Right lobe of liver (tissue), 6 donors: ENCODE data around the gene KCNQ1. TPM values are rescaled to one million over a fixed set of nuclear protein-coding genes. Genes with fewer than 3 reads are reported as not detected.

Source experiments
- ATAC-seq, 4 donors: fragments of 200-7000 bp; cut with Tn5 transposase; one replicate each; pipeline ENCODE4 v1.9.1; 2020; ENCODE audit warnings: mild to moderate bottlenecking in 4 of 4, moderate library complexity in 4 of 4
- DNase-seq, 3 donors: peaks; one replicate each; pipeline ENCODE4 v3.0.0-alpha.2; 2020
- H3K27ac ChIP-seq, 3 donors: fragments of 200-600 bp; one replicate each; pipeline ENCODE4 v1.8.0; 2022
- H3K27me3 ChIP-seq, 2 donors: fragments of 200-600 bp; one replicate each; pipeline ENCODE4 v1.8.0; 2022
- H3K36me3 ChIP-seq, 4 donors: fragments of 200-600 bp; sonication (generic) in 1 of 4; one replicate each; pipeline versions ENCODE4 v1.5.1 to v1.8.0; 2017 to 2022; ENCODE audit warnings: control low read depth in 1 of 4
- H3K4me1 ChIP-seq, 4 donors: fragments of 200-600 bp; sonication (generic) in 1 of 4; one replicate each; pipeline versions ENCODE4 v1.5.1 to v1.8.0; 2017 to 2022; ENCODE audit warnings: control low read depth in 1 of 4
- H3K4me3 ChIP-seq, 3 donors: fragments of 200-600 bp; one replicate each; pipeline ENCODE4 v1.8.0; 2022
- H3K9me3 ChIP-seq, 4 donors: fragments of 200-600 bp; sonication (generic) in 1 of 4; one replicate each; pipeline versions ENCODE4 v1.5.1 to v1.8.0; 2017 to 2022; ENCODE audit warnings: control low read depth in 1 of 4
- CTCF ChIP-seq, 4 donors: fragments of 200-600 bp in 3 of 4; fragments of 450-650 bp in 1 of 4; IDR thresholded peaks; one replicate each; pipeline versions ENCODE4 v1.5.1 to v1.8.0; 2016 to 2022; ENCODE audit warnings: antibody characterized with exemption in 4 of 4, mild to moderate bottlenecking in 2 of 4
- POLR2A ChIP-seq: fragments of 450-650 bp; IDR thresholded peaks from one replicate; pipeline ENCODE4 v1.6.1; 2017; ENCODE audit warnings: antibody characterized with exemption, mild to moderate bottlenecking
- WGBS: methylation state at CpG from one replicate; pipeline ENCODE4 v1.1.6; 2018; ENCODE audit warnings: low coverage, low lambda C conversion rate; ENCODE audit not compliant: insufficient coverage; ENCODE audit errors: missing lambda C conversion rate; 5-methylcytosine and 5-hydroxymethylcytosine counted together
- intact Hi-C, 2 donors: fragments of 100-400 bp; cut with DNase I; formaldehyde crosslinking; loops; one replicate each; pipeline versions ENCODE4 v1.11.2 to v1.14.1; 2022
- total RNA-seq, 6 experiments: library from RNA; depleted of rRNA in 2 of 6; stranded (reverse); fragments of >200 nt in 2 of 6; fragmentation: NEBNext Ultra II Directional in 3 of 6; extraction: Animal tissue kit (Norgen Biotek cat#: 25700) in 3 of 6; gene quantifications; one replicate each; pipeline versions ENCODE4 v1.1.0 to v1.2.4, GENCODE V29; 2016 to 2023
- donor health status: DM: no; HTN: yes; CAD: no.
- donor health status: DM: no; HTN: no; CAD: no.
- donor health status: DM: no; HTN: no; CAD: no.
- donor health status: DM: no; HTN: yes; CAD: no.
- donor health status: DM: no; HTN: yes; CAD: no.

KCNQ1 gene
- total RNA-seq, 6 experiments from 2014 or later: 0.61 to 2.4 (median 1.8) TPM

GRCh38 chr11:2576549-2576948 lies 131.7 kb downstream of the KCNQ1 start:
- H3K27ac ChIP-seq: no peak overlapping the region
- intact Hi-C loops: no loop called here
- ATAC-seq (no peak), DNase-seq (peak; percentile 9 to 39 (median 31))
- TF ChIP-seq CTCF (IDR thresholded peaks at IDR 0.05) (no peak), POLR2A (no peak)
- H3K9me3 ChIP-seq: no peaks in the 10 kb centered on the region
- WGBS: 61% methylated on average over 3 of the region's 15 CpGs
- H3K36me3 ChIP-seq: no peaks in the 10 kb centered on the region
- no peaks in the 10 kb centered on the region for H3K27me3 ChIP-seq
- no peak overlapping the region for H3K4me3 ChIP-seq
- H3K4me1 ChIP-seq: no peaks in the 10 kb centered on the region

DNA sequence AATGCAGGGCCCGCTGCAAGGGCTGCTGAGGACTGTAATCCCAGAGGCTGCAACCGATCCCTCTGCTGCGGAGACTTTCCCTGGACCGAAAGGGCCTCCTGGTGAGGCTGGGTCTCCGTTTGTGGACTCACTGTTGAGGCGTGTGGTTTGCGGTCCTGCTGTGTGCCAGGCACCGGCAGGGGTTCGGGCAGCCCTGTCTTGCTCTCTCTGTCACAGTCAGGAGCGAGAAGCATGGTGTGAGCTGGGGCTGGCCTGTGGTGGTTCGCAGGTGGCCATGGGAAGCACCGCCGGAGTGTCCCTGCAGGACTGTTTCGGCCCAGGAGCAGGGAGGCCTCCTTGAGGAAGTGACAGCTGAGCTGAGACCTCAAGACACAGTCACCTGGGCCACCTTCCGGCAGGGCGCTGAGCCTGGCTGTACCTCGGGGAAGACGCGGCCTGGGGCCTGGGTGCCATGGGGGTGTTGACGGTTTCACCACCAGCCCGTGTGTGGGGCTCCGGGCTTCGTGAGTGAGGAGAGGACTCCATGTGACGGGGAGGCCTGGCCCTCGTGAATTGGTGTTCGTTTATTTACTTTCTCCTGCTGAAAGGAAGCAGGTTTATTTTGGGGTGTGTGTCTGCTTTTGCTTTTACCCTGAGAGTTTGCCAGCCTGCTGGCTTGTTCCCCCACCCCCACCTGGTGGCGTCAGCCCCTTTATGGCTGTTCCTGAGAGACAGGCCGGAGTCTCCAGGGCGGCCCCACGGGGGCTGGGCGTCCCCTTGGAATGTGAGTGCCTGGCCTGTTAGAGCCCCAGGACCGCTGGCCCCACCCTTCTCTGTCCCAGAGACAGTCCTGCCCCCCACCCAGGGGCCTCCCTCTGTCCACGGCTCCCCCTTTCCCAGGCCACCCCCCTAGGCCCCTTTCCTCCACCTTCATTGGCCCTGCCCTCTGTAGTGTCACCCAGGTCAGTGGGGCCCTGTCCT lies 132.5 kb downstream of the KCNQ1 start:
- 100% methylated on average over 1 of the region's 33 CpGs for WGBS
- TF ChIP-seq POLR2A (no peak), CTCF (IDR thresholded peaks at IDR 0.05) (no peak)
- Histone ChIP-seq H3K4me1 (no peaks in the 10 kb centered on the region), H3K9me3 (no peaks in the 10 kb centered on the region), H3K27me3 (no peaks in the 10 kb centered on the region), H3K4me3 (no peak overlapping the region), H3K36me3 (no peaks in the 10 kb centered on the region), H3K27ac (no peak overlapping the region)
- intact Hi-C loops: no loop called here
- peak; percentile 9 to 50 (median 38) for DNase-seq
- ATAC-seq: no peak

GRCh38 chr11:2577991-2578928 lies 133.5 kb downstream of the KCNQ1 start:
- WGBS: 100% methylated on average over 3 of the region's 22 CpGs
- Histone ChIP-seq H3K27me3 (no peaks in the 10 kb centered on the region), H3K36me3 (no peaks in the 10 kb centered on the region), H3K9me3 (no peaks in the 10 kb centered on the region), H3K27ac (no peak overlapping the region), H3K4me3 (no peak overlapping the region), H3K4me1 (no peaks in the 10 kb centered on the region)
- no peak for TF ChIP-seq CTCF (IDR thresholded peaks at IDR 0.05)
- TF ChIP-seq POLR2A: no peak
- intact Hi-C loops: no loop called here
- DNase-seq: peak; percentile 15 to 46 (median 37)
- no peak for ATAC-seq

DNA sequence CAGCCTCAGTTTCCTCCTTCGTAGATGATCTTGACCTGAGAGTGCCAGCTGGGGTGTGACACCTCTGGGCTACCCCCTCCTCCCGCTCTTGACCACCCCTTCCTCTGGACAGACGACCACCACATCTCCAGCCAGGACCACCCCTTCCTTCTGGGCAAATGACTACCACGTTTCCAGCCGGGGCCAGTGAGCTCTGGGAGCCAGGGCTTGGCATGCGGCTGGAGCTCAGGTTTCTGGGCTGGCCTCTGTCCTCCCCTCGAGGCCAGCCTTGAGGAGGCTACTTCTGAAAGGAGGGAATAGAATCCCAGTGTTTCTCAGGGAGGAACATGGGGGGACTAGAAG lies 134.1 kb downstream of the KCNQ1 start:
- intact Hi-C loops: no loop called here
- TF ChIP-seq POLR2A (no peak), CTCF (IDR thresholded peaks at IDR 0.05) (no peak)
- Histone ChIP-seq H3K36me3 (no peaks in the 10 kb centered on the region), H3K27ac (no peak overlapping the region), H3K4me3 (no peak overlapping the region), H3K4me1 (no peaks in the 10 kb centered on the region), H3K9me3 (no peaks in the 10 kb centered on the region), H3K27me3 (no peaks in the 10 kb centered on the region)
- DNase-seq: peak in 1 of 3 donors; percentile 50
- ATAC-seq: no peak
- WGBS: no CpG with 5 or more reads among the region's 7 CpGs
